ENCODE results near the gene RTL5. TPM values are rescaled to one million over a fixed set of nuclear protein-coding genes. Genes with fewer than 3 reads are reported as not detected.

The RTL5 gene
- total RNA-seq, 1 donor from 2014 or later: 23.0 TPM

- H3K27me3 Mint-ChIP-seq (ENCODE audit: low read depth): no peaks in the 10 kb centered on the region
- peaks cover 3% of the 10 kb centered on the region for H3K36me3 Mint-ChIP-seq (ENCODE audit: low read depth)
- peaks cover 7% of the 10 kb centered on the region for H3K4me1 Mint-ChIP-seq
- H3K9me3 Mint-ChIP-seq: peaks cover 4% of the 10 kb centered on the region
- no peak overlapping the region for H3K4me3 Mint-ChIP-seq
- TF ChIP-seq, protein P1, sequence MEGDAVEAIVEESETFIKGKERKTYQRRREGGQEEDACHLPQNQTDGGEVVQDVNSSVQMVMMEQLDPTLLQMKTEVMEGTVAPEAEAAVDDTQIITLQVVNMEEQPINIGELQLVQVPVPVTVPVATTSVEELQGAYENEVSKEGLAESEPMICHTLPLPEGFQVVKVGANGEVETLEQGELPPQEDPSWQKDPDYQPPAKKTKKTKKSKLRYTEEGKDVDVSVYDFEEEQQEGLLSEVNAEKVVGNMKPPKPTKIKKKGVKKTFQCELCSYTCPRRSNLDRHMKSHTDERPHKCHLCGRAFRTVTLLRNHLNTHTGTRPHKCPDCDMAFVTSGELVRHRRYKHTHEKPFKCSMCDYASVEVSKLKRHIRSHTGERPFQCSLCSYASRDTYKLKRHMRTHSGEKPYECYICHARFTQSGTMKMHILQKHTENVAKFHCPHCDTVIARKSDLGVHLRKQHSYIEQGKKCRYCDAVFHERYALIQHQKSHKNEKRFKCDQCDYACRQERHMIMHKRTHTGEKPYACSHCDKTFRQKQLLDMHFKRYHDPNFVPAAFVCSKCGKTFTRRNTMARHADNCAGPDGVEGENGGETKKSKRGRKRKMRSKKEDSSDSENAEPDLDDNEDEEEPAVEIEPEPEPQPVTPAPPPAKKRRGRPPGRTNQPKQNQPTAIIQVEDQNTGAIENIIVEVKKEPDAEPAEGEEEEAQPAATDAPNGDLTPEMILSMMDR (conservative IDR thresholded peaks at IDR 0.05): no peak
- DNase-seq (ENCODE audit: low read depth, low spot score): no peak
- H3K27ac Mint-ChIP-seq (ENCODE audit: unreplicated experiment): no peak overlapping the region
Measured at GRCh38 chrX:72100824-72101351, 30.8 kb downstream of the RTL5 start.

GRCh38 chrX:72100051-72100755 lies 31.5 kb downstream of the RTL5 start:
- peaks cover 4% of the 10 kb centered on the region for H3K9me3 Mint-ChIP-seq
- no peaks in the 10 kb centered on the region for H3K27me3 Mint-ChIP-seq (ENCODE audit: low read depth)
- peaks cover 3% of the 10 kb centered on the region for H3K36me3 Mint-ChIP-seq (ENCODE audit: low read depth)
- TF ChIP-seq, protein P1 (conservative IDR thresholded peaks at IDR 0.05): no peak
- no peak for DNase-seq (ENCODE audit: low read depth, low spot score)
- H3K27ac Mint-ChIP-seq (ENCODE audit: unreplicated experiment): no peak overlapping the region
- H3K4me3 Mint-ChIP-seq: no peak overlapping the region
- peaks cover 12% of the 10 kb centered on the region for H3K4me1 Mint-ChIP-seq

DNA sequence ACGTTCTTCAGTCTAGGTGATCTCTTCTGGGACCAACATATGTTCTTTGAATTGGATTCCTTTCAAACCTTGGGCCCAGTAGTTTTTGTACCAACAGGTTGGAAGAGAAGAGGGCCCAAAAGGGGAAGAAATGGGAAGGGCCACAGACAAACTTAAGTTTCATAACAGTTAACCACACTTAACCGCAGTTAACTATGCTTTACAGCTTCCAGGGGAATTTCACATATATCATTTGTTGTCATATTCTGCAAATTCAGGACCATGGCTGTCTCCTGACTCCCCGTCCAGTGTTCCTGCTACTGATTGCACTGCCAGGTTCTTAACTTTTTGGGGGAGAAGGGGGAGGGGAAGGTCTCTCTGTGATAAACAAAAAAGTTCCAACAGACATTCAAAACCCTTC lies 34.6 kb downstream of the RTL5 start:
- Mint-ChIP-seq H3K27ac (ENCODE audit: unreplicated experiment) (no peak overlapping the region), H3K27me3 (ENCODE audit: low read depth) (no peaks in the 10 kb centered on the region), H3K4me1 (peaks cover 16% of the 10 kb centered on the region), H3K36me3 (ENCODE audit: low read depth) (no peaks in the 10 kb centered on the region), H3K4me3 (no peak overlapping the region), H3K9me3 (peaks cover 5% of the 10 kb centered on the region)
- no peak for DNase-seq (ENCODE audit: low read depth, low spot score)
- TF ChIP-seq, protein P1 (conservative IDR thresholded peaks at IDR 0.05): no peak

DNA sequence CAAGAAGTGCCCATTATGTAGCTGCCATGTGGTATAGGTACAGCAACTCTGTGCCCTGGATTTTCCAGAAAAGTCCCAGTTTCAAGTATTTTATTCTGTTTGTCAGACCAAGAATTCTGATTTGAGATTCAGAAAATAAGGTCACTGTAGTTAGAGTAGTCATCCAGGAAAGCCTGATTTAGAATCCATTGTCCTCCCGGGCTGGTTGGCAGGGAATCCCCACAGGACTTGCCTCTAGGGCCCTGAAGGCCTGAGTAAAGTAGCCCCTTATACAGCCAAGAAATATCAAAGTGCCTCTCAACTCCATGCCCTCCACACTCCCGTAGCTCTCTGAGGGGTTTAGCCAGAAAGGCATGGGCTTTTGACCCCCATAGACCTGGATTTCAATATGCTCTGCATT lies 36.3 kb downstream of the RTL5 start:
- Mint-ChIP-seq H3K4me1 (peaks cover 16% of the 10 kb centered on the region), H3K27me3 (ENCODE audit: low read depth) (no peaks in the 10 kb centered on the region), H3K36me3 (ENCODE audit: low read depth) (no peaks in the 10 kb centered on the region), H3K4me3 (no peak overlapping the region), H3K27ac (ENCODE audit: unreplicated experiment) (no peak overlapping the region), H3K9me3 (peaks cover 7% of the 10 kb centered on the region)
- TF ChIP-seq, protein P1 (conservative IDR thresholded peaks at IDR 0.05): no peak
- DNase-seq (ENCODE audit: low read depth, low spot score): no peak

- peaks cover 7% of the 10 kb centered on the region for H3K9me3 Mint-ChIP-seq
- no peak overlapping the region for H3K27ac Mint-ChIP-seq (ENCODE audit: unreplicated experiment)
- H3K4me1 Mint-ChIP-seq: peaks cover 16% of the 10 kb centered on the region
- no peaks in the 10 kb centered on the region for H3K27me3 Mint-ChIP-seq (ENCODE audit: low read depth)
- H3K36me3 Mint-ChIP-seq (ENCODE audit: low read depth): no peaks in the 10 kb centered on the region
- TF ChIP-seq, protein P1 (conservative IDR thresholded peaks at IDR 0.05): no peak
- no peak for DNase-seq (ENCODE audit: low read depth, low spot score)
- H3K4me3 Mint-ChIP-seq: no peak overlapping the region
Measured at GRCh38 chrX:72094894-72095293, 36.8 kb downstream of the RTL5 start.
